ENCODE measurements around the gene USP22. TPM values are rescaled to one million over a fixed set of nuclear protein-coding genes. Genes with fewer than 3 reads are reported as not detected.

Gene USP22
- total and polyA plus RNA-seq, 8 donors: 22.7 to 102 (median 75.5) TPM

DNA sequence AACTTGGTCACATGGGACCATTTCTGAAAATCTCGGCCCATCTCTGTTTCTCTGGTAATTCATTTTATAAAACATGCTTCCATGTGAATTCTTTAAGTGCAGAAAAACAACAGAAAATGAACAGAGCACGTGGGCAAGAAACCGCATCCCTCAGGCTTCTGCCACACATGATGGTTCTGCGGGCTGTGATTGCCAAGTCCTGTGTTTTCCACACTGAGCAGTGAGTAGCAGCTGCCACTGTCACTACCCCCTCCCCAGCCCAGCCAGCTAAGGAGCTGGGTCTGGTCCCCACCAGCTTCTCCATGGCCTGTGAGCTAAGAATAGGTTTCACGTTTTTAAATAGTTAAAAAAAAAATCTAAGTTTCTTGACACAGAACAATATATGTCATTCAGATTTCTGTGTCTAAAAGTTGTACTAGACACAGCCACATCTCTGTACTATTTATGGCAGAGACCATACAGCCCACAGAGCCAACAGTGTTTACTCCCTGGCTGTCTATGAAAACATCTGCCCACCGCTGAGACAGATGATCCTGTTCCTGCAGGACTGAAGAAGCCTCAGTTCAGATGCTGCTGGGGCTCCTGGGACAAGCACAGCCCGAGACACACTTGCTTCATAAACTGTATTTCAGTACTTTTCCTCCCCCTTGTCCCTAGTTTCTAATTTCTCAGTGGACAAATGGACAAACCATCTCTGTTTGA lies 41.5 kb downstream of the USP22 start:
- FAIRE-seq (no peak), ATAC-seq (no peak), DNase-seq (no peak)
- H3K9me3 ChIP-seq: no peaks in the 10 kb centered on the region
- H3K27me3 ChIP-seq: no peaks in the 10 kb centered on the region
- H3K4me1 ChIP-seq: no peaks in the 10 kb centered on the region
- TF ChIP-seq, protein P1, sequence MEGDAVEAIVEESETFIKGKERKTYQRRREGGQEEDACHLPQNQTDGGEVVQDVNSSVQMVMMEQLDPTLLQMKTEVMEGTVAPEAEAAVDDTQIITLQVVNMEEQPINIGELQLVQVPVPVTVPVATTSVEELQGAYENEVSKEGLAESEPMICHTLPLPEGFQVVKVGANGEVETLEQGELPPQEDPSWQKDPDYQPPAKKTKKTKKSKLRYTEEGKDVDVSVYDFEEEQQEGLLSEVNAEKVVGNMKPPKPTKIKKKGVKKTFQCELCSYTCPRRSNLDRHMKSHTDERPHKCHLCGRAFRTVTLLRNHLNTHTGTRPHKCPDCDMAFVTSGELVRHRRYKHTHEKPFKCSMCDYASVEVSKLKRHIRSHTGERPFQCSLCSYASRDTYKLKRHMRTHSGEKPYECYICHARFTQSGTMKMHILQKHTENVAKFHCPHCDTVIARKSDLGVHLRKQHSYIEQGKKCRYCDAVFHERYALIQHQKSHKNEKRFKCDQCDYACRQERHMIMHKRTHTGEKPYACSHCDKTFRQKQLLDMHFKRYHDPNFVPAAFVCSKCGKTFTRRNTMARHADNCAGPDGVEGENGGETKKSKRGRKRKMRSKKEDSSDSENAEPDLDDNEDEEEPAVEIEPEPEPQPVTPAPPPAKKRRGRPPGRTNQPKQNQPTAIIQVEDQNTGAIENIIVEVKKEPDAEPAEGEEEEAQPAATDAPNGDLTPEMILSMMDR (IDR thresholded peaks at IDR 0.05): no peak
- peaks cover 9 to 65% (median 52%) of the 10 kb centered on the region in 3 donors for H3K36me3 ChIP-seq
- 81 to 84% methylated on average over 7 of the region's 7 CpGs for WGBS, 2 donors
- H3K27ac ChIP-seq: no peak overlapping the region
- intact Hi-C loops (cut with DNase I): no loop called here
- H3K4me3 ChIP-seq: no peak overlapping the region

DNA sequence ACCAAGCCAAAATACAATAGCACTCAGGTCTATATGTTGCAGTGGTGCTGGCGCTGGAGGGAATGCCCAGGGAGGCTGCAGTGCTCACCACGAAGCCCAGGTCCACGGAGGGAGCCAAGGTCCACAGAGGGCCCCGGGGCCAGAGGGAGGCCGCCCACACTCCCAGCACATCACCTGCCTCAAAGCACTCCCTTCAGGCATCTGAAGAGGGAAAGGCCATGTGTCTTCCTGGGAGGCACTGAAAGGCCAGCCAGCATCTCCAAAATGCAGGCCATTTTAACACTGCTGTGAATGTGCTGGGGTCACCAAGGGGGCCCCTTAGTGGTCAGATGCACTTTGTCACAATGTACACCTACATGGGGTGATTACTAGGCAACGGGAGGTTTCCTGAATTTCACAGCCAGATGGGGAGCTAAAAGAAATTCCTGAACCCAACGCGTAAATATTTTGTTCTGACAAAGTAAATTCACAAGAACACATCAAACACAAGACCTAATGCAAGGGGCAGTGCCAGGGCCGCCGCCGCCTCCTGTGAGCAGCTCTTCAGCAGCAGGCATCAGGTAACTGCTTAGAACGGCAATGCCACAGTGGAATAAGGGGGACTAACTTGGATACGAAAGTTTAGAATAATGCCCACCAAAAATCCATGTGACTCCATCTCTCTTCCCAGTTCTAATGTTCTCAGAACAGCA lies 42.8 kb downstream of the USP22 start:
- peaks cover 0 to 52% (median 40%) of the 10 kb centered on the region in 3 donors for H3K36me3 ChIP-seq
- H3K27me3 ChIP-seq: no peaks in the 10 kb centered on the region
- 84 to 87% methylated on average over 13 of the region's 13 CpGs for WGBS, 2 donors
- ATAC-seq (no peak), FAIRE-seq (no peak), DNase-seq (no peak)
- H3K4me1 ChIP-seq: no peaks in the 10 kb centered on the region
- no peak overlapping the region for H3K4me3 ChIP-seq
- TF ChIP-seq, protein P1 (IDR thresholded peaks at IDR 0.05): no peak
- intact Hi-C loops (cut with DNase I): loop anchor here in 1 of 3 donors (5.0 kb wide), 1 partner anchor 37 kb away; no protein-coding TSS in a partner anchor
- H3K9me3 ChIP-seq: no peaks in the 10 kb centered on the region
- no peak overlapping the region for H3K27ac ChIP-seq

GRCh38 chr17:20999044-20999573 lies 43.7 kb downstream of the USP22 start:
- Histone ChIP-seq H3K4me3 (no peak overlapping the region), H3K36me3 (peaks cover 0 to 43% (median 33%) of the 10 kb centered on the region in 3 donors), H3K4me1 (no peaks in the 10 kb centered on the region), H3K9me3 (no peaks in the 10 kb centered on the region), H3K27ac (no peak overlapping the region), H3K27me3 (no peaks in the 10 kb centered on the region)
- ATAC-seq: peak in 1 of 4 donors; percentile 4
- no peak for DNase-seq
- no peak for FAIRE-seq
- 72 to 76% methylated on average over 16 of the region's 16 CpGs for WGBS, 2 donors
- intact Hi-C loops (cut with DNase I): loop anchor here in 1 of 3 donors (5.0 kb wide), 1 partner anchor 38 kb away; no protein-coding TSS in a partner anchor
- TF ChIP-seq, protein P1 (IDR thresholded peaks at IDR 0.05): no peak

- Histone ChIP-seq H3K27ac (no peak overlapping the region), H3K9me3 (no peaks in the 10 kb centered on the region), H3K4me3 (no peak overlapping the region), H3K27me3 (no peaks in the 10 kb centered on the region), H3K36me3 (peaks cover 0 to 38% (median 29%) of the 10 kb centered on the region in 3 donors), H3K4me1 (no peaks in the 10 kb centered on the region)
- DNase-seq (no peak), FAIRE-seq (no peak), ATAC-seq (no peak)
- TF ChIP-seq, protein P1 (IDR thresholded peaks at IDR 0.05): no peak
- intact Hi-C loops (cut with DNase I): loop anchor here in 1 of 3 donors (5.0 kb wide), 1 partner anchor 39 kb away; no protein-coding TSS in a partner anchor
- WGBS, 2 donors: 73 to 78% methylated on average over 5 of the region's 5 CpGs
Observed at GRCh38 chr17:20998571-20999043, 44.2 kb downstream of the USP22 start.

All from pancreas (tissue), 10 donors.